GM12891 (cell line): ENCODE results near the gene CREB5.

Source experiments
- PAX5 ChIP-seq: IDR thresholded peaks from 2 replicates; pipeline ENCODE4 v1.6.1; 2011; ENCODE audit warnings: low read length, moderate library complexity, mild to moderate bottlenecking; ENCODE audit not compliant: insufficient read depth, severe bottlenecking
- POLR2A ChIP-seq: IDR thresholded peaks from 2 replicates; pipeline ENCODE4 v1.6.1; 2011; ENCODE audit warnings: low read depth, low read length, control low read depth
- POLR2AphosphoS5 ChIP-seq: IDR thresholded peaks from 2 replicates; pipeline ENCODE4 v1.6.1; 2011; ENCODE audit warnings: low read depth, low read length, control low read depth
- POU2F2 ChIP-seq: IDR thresholded peaks from 2 replicates; pipeline ENCODE4 v1.6.1; 2011; ENCODE audit warnings: low read depth, mild to moderate bottlenecking, control low read depth, low read length, moderate library complexity
- SPI1 ChIP-seq: IDR thresholded peaks from 2 replicates; pipeline ENCODE4 v1.6.1; 2011; ENCODE audit warnings: low read depth, low read length, control low read depth
- TAF1 ChIP-seq: IDR thresholded peaks from 2 replicates; pipeline ENCODE4 v1.6.1; 2011; ENCODE audit warnings: low read depth, low read length, control low read depth

GRCh38 chr7:28478656-28479055 lies 66.3 kb downstream of the CREB5 start:
- TF ChIP-seq POLR2AphosphoS5 = no peak
- TF ChIP-seq POLR2A = no peak
- TF ChIP-seq TAF1 = no peak
- TF ChIP-seq PAX5 = no peak
- no peak for TF ChIP-seq POU2F2
- no peak for TF ChIP-seq SPI1
